KMS-11 (cell line): ENCODE data around the gene TBC1D22B.
A peak's percentile ranks its signal among the peaks of the same experiment; 100 is the strongest.

Experiments used
- H2AFZ ChIP-seq: fragments of 200-600 bp; sonication (generic); 2 replicates; pipeline ENCODE4 v1.6.1; 2016; ENCODE audit warnings: antibody characterized with exemption, mixed run types, low read depth
- H3K27ac ChIP-seq: fragments of 200-600 bp; sonication (generic); 2 replicates; pipeline ENCODE4 v1.6.1; 2016; ENCODE audit warnings: mild to moderate bottlenecking, mixed run types
- H3K27me3 ChIP-seq: fragments of 200-600 bp; sonication (generic); 2 replicates; pipeline ENCODE4 v1.6.1; 2017; ENCODE audit warnings: mild to moderate bottlenecking, low read depth, mixed run types, moderate library complexity; ENCODE audit not compliant: insufficient read depth
- H3K36me3 ChIP-seq: fragments of 200-600 bp; sonication (generic); 2 replicates; pipeline ENCODE4 v1.6.1; 2017; ENCODE audit warnings: mild to moderate bottlenecking, mixed run types; ENCODE audit not compliant: insufficient read depth
- H3K4me1 ChIP-seq: fragments of 200-600 bp; sonication (generic); 2 replicates; pipeline ENCODE4 v1.6.1; 2016; ENCODE audit warnings: mild to moderate bottlenecking, low read depth, mixed run types; ENCODE audit not compliant: poor library complexity, severe bottlenecking
- H3K4me2 ChIP-seq: fragments of 200-600 bp; sonication (generic); 2 replicates; pipeline ENCODE4 v1.7.0; 2016; ENCODE audit warnings: mild to moderate bottlenecking, mixed run types
- H3K4me3 ChIP-seq: fragments of 200-600 bp; sonication (generic); IDR thresholded peaks from 2 replicates; pipeline ENCODE4 v1.6.1; 2017; ENCODE audit warnings: low read depth, low read length, mixed read lengths; ENCODE audit not compliant: insufficient read depth
- H3K79me2 ChIP-seq: fragments of 200-600 bp; sonication (generic); 2 replicates; pipeline ENCODE4 v1.6.1; 2016; ENCODE audit warnings: low read depth, mixed run types; ENCODE audit not compliant: insufficient read depth
- H3K9ac ChIP-seq: fragments of 200-600 bp; sonication (generic); 2 replicates; pipeline ENCODE4 v1.6.1; 2016; ENCODE audit warnings: mild to moderate bottlenecking, mixed run types
- H4K20me1 ChIP-seq: fragments of 200-600 bp; sonication (generic); 2 replicates; pipeline ENCODE4 v1.6.1; 2016; ENCODE audit warnings: mild to moderate bottlenecking, mixed run types; ENCODE audit not compliant: insufficient read depth
- TF ChIP-seq, protein P1 (sequence below): fragments of 200-600 bp; sonication (generic); conservative IDR thresholded peaks from 2 replicates; pipeline ENCODE4 v1.6.1; 2017; ENCODE audit warnings: low read depth, mild to moderate bottlenecking, antibody characterized with exemption, low read length, moderate library complexity, mixed read lengths

The TBC1D22B gene

DNA sequence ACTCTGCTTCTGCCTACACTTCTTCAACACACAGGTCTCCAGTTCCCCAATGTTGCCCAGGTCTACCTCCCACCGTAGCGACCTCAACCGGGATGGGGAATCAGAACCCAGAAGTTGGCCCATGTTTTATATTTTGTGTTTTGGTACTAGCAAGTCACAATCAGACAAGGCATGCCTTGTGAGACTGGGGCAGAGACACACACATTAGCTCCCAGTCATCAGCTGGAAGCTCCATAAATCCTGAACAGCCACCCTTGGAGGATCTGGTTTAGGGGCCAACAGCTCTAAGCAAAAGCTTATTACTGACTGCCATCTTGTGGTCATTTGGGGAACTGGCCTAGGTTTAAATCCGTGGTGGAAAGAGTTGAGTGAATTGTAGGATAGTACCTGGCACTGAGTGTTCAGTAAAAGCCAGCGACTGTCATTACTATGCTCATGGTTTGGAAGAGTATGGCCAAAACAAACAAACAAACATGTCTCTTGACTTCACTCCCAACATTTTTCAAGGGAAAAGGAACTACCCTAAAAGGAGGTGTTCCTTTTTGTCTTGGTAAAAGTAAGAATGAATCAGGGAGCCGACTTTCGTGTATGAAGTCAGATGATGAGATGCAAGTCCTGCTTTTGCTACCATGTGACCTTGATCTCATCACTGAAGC lies 47.1 kb upstream of the TBC1D22B start:
- Histone ChIP-seq H3K9ac (no peak overlapping the region), H3K4me2 (no peak overlapping the region)

DNA sequence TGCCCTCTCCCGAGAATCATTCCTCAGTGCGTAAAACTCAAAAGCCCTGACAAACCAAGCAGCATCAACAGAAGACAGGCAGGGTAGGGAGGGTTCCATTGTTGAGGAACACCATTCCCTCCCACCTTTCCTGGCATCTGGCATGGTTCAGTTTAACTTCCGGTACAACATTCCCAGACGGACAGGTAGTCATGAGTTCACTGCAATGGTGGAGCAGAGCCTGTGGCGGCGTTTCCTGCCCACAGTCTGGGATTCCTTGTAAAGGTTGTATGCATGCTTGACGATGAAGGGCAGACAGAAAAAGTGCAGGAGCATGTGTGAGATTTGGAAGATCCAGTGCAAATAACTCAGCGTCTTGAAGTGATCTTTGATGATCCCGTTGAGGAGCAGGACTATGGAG lies 45.3 kb upstream of the TBC1D22B start:
- H3K27ac ChIP-seq, result no peak overlapping the region

More for the DNA sequence above, 47.1 kb upstream of the TBC1D22B start:
- Histone ChIP-seq H2AFZ (no peak overlapping the region), H3K4me1 (peaks cover 10% of the 10 kb centered on the region), H3K27ac (no peak overlapping the region), H3K27me3 (no peaks in the 10 kb centered on the region), H4K20me1 (no peaks in the 10 kb centered on the region), H3K4me3 (no peak overlapping the region), H3K79me2 (no peaks in the 10 kb centered on the region), H3K36me3 (no peaks in the 10 kb centered on the region)
- TF ChIP-seq, protein P1, sequence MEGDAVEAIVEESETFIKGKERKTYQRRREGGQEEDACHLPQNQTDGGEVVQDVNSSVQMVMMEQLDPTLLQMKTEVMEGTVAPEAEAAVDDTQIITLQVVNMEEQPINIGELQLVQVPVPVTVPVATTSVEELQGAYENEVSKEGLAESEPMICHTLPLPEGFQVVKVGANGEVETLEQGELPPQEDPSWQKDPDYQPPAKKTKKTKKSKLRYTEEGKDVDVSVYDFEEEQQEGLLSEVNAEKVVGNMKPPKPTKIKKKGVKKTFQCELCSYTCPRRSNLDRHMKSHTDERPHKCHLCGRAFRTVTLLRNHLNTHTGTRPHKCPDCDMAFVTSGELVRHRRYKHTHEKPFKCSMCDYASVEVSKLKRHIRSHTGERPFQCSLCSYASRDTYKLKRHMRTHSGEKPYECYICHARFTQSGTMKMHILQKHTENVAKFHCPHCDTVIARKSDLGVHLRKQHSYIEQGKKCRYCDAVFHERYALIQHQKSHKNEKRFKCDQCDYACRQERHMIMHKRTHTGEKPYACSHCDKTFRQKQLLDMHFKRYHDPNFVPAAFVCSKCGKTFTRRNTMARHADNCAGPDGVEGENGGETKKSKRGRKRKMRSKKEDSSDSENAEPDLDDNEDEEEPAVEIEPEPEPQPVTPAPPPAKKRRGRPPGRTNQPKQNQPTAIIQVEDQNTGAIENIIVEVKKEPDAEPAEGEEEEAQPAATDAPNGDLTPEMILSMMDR, result peak; percentile 97

DNA sequence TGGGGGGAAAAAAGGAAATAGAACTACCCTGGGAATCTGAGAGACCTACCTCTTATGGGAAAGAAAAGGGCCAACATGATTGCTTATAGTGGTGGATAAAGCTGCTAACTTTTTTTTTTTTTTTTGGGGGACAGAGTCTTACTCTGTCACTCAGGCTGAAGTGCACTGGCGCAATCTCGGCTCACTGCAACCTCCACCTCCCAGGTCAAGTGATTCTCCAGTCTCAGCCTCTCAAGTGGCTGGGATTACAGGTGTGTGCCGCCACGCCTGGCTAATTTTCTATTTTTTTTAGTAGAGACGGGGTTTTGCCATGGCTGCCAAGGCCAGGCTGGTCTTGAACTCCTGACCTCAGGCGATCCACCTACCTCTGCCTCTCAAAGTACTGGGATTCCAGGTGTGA lies 39.5 kb upstream of the TBC1D22B start:
- Histone ChIP-seq H3K9ac (no peak overlapping the region), H4K20me1 (no peaks in the 10 kb centered on the region), H3K36me3 (no peaks in the 10 kb centered on the region), H3K4me3 (no peak overlapping the region), H2AFZ (no peak overlapping the region), H3K27me3 (no peaks in the 10 kb centered on the region), H3K27ac (no peak overlapping the region), H3K79me2 (no peaks in the 10 kb centered on the region), H3K4me2 (no peak overlapping the region), H3K4me1 (peaks cover 15% of the 10 kb centered on the region)
- TF ChIP-seq, protein P1, result no peak

More for the DNA sequence above, 45.3 kb upstream of the TBC1D22B start:
- Histone ChIP-seq H2AFZ (no peak overlapping the region), H3K9ac (no peak overlapping the region), H3K4me1 (peaks cover 10% of the 10 kb centered on the region), H3K4me2 (no peak overlapping the region), H3K36me3 (no peaks in the 10 kb centered on the region), H4K20me1 (no peaks in the 10 kb centered on the region), H3K4me3 (no peak overlapping the region), H3K79me2 (no peaks in the 10 kb centered on the region), H3K27me3 (no peaks in the 10 kb centered on the region)
- TF ChIP-seq, protein P1, result no peak

- Histone ChIP-seq H3K4me3 (no peak overlapping the region), H3K9ac (no peak overlapping the region), H3K36me3 (no peaks in the 10 kb centered on the region), H3K27me3 (no peaks in the 10 kb centered on the region), H3K79me2 (no peaks in the 10 kb centered on the region), H4K20me1 (no peaks in the 10 kb centered on the region), H3K4me2 (no peak overlapping the region), H3K4me1 (peaks cover 18% of the 10 kb centered on the region), H3K27ac (no peak overlapping the region), H2AFZ (no peak overlapping the region)
- TF ChIP-seq, protein P1, result no peak
Measured at GRCh38 chr6:37218511-37218910, 39.1 kb upstream of the TBC1D22B start.
